NCI-H1092 treated with DMSO at 0.1 percent for 48 hours (cell line): ENCODE data around the gene AKAP4.

Source experiments
- DNase-seq: peaks from one replicate; lab custom pipeline; 2025; lab: John Stamatoyannopoulos, UW

Gene AKAP4

GRCh38 chrX:50200907-50201306, at the start of gene AKAP4:
Gene AKAP4, minus strand, starts transcription at chrX:50201007. Its CDS starts 118 bp downstream, at chrX:50200889.
- no peak for DNase-seq

- no peak for DNase-seq
Observed at GRCh38 chrX:50211510-50211909, 10.7 kb upstream of the AKAP4 start.

GRCh38 chrX:50206753-50207152, 5.9 kb upstream of the AKAP4 start:
- no peak for DNase-seq

- peak; percentile 79 for DNase-seq
Observed at GRCh38 chrX:50204364-50204899, 3.6 kb upstream of the AKAP4 start, which contains the start of gene CCNB3. Gene CCNB3, plus strand, starts transcription at chrX:50204765. Its CDS starts 80,399 bp downstream, at chrX:50285164.

GRCh38 chrX:50202539-50202938, 1.7 kb upstream of the AKAP4 start:
- no peak for DNase-seq

GRCh38 chrX:50198348-50198747, 2.5 kb downstream of the AKAP4 start:
- no peak for DNase-seq

- DNase-seq, result no peak
Observed at GRCh38 chrX:50188859-50189600, 11.8 kb downstream of the AKAP4 start.

- DNase-seq, result no peak
Observed at GRCh38 chrX:50183891-50184290, 16.9 kb downstream of the AKAP4 start.

GRCh38 chrX:50180073-50180940, 20.5 kb downstream of the AKAP4 start:
- no peak for DNase-seq

- DNase-seq, result no peak
Observed at GRCh38 chrX:50169717-50170116, 31.1 kb downstream of the AKAP4 start.

- DNase-seq, result no peak
Observed at GRCh38 chrX:50168241-50168687, 32.5 kb downstream of the AKAP4 start.

GRCh38 chrX:50167366-50167765, 33.4 kb downstream of the AKAP4 start:
- no peak for DNase-seq

- no peak for DNase-seq
Observed at GRCh38 chrX:50165727-50166126, 35.1 kb downstream of the AKAP4 start.

- no peak for DNase-seq
Observed at GRCh38 chrX:50161127-50161526, 39.7 kb downstream of the AKAP4 start.

GRCh38 chrX:50158593-50158992, 42.2 kb downstream of the AKAP4 start:
- no peak for DNase-seq

- DNase-seq, result no peak
Observed at GRCh38 chrX:50157545-50158135, 43.2 kb downstream of the AKAP4 start.

- DNase-seq, result no peak
Observed at GRCh38 chrX:50154429-50154828, 46.4 kb downstream of the AKAP4 start.

GRCh38 chrX:50152456-50152855, 48.4 kb downstream of the AKAP4 start:
- DNase-seq, result no peak

- DNase-seq, result no peak
Observed at GRCh38 chrX:50147972-50148371, 52.8 kb downstream of the AKAP4 start.
